ENCODE data around the gene GALE. TPM values are rescaled to one million over a fixed set of nuclear protein-coding genes. Genes with fewer than 3 reads are reported as not detected.
"Not testable (repeated sequence)": the region's sequence is repeated elsewhere in the genome, so short reads cannot be mapped to it uniquely, and the experiment has no call there.

Gene GALE
- total RNA-seq (2014; rRNA removed; shearing (Covaris generic)): 17.9 and 19.6 TPM in 2 replicates
- total RNA-seq (2022): 16.0 and 16.8 TPM in 2 replicates
- Bru-seq, nascent RNA: percentile 44 among the genes with signal in this experiment
- percentile 48 among the genes with signal in this experiment for BruChase-seq, experiment 1, labeled RNA remaining after a 6-hour chase
- percentile 48 among the genes with signal in this experiment for BruChase-seq, experiment 2, labeled RNA remaining after a 2-hour chase
- long read RNA-seq, transcript GALE-216 (12 exons, 1,566 nt): major isoform, 11 of 25 reads
- long read RNA-seq, partial matches to known transcripts: 2 of 25 reads
- long read RNA-seq, other reads (novel, unspliced or antisense): 11 of 25 reads

GRCh38 chr1:23800400-23801337, at the start of gene GALE:
TSS of gene GALE (minus strand) at chr1:23800754. CDS start at chr1:23799007, 1,747 bp downstream.
- peak; percentile 96 for DNase-seq (ENCODE audit: low spot score)
- Histone ChIP-seq H2AFZ (ENCODE audit: low read length) (peak within 1 kb of the TSS; percentile 53), H3K79me2 (ENCODE audit: insufficient read depth, low read depth, low read length) (no peaks in the 10 kb centered on the region), H3K4me3 (ENCODE audit: low read depth, low read length, poor library complexity, severe bottlenecking) (peak within 1 kb of the TSS; percentile 76), H3K27ac (ENCODE audit: low read depth, low read length, poor library complexity, severe bottlenecking) (peak within 1 kb of the TSS; percentile 32), H4K20me1 (ENCODE audit: insufficient read depth, low read length) (no peaks in the 10 kb centered on the region), H3K9me3 (ENCODE audit: low read length) (no peaks in the 10 kb centered on the region), H3K4me2 (ENCODE audit: low read length) (peak within 1 kb of the TSS; percentile 89), H3K9me2 (ENCODE audit: insufficient read depth, low read length) (no peaks in the 10 kb centered on the region), H3K36me3 (ENCODE audit: insufficient read depth, low read length) (peaks cover 31% of the 10 kb centered on the region), H3K4me1 (ENCODE audit: insufficient read depth, low read length, poor library complexity, severe bottlenecking) (peaks cover 24% of the 10 kb centered on the region)
- intact Hi-C loops (cut with micrococcal nuclease; ENCODE audit: unreplicated experiment): no loop called here
- TF ChIP-seq EZH2phosphoT487 (IDR thresholded peaks at IDR 0.05; ENCODE audit: borderline replicate concordance, low read depth, low read length) (no peak), CTCF (conservative IDR thresholded peaks at IDR 0.05; ENCODE audit: low read length) (no peak)
- ChIA-PET POLR2A (interaction anchor here (0.5 to 1.6 kb wide), 11 partner anchors 11 to 305 kb away, joined by 3 to 6 read pairs (median 3); no protein-coding TSS in a partner anchor), CTCF (ENCODE audit: unreplicated experiment) (interaction anchor here (0.6 kb wide), 1 partner anchor 38 kb away, joined by 3 read pairs; no protein-coding TSS in a partner anchor)
- no TSS peak for BruUV-seq (replicated peaks)

- peaks cover 13% of the 10 kb centered on the region for H3K9me3 ChIP-seq (ENCODE audit: low read length)
- BruUV-seq (replicated peaks): no TSS peak
- TF ChIP-seq CTCF (conservative IDR thresholded peaks at IDR 0.05; ENCODE audit: low read length) (no peak), EZH2phosphoT487 (IDR thresholded peaks at IDR 0.05; ENCODE audit: borderline replicate concordance, low read depth, low read length) (no peak)
- intact Hi-C loops (cut with micrococcal nuclease; ENCODE audit: unreplicated experiment): no loop called here
- CTCF ChIA-PET (ENCODE audit: unreplicated experiment): no interaction called here
- peaks cover 59% of the 10 kb centered on the region for H3K36me3 ChIP-seq (ENCODE audit: insufficient read depth, low read length)
- POLR2A ChIA-PET: interaction anchor here (0.6 to 0.7 kb wide), 3 partner anchors 10 to 77 kb away, joined by 3 to 4 read pairs (median 4); no protein-coding TSS in a partner anchor
- no peak overlapping the region for H3K4me2 ChIP-seq (ENCODE audit: low read length)
- no peaks in the 10 kb centered on the region for H3K79me2 ChIP-seq (ENCODE audit: insufficient read depth, low read depth, low read length)
- H3K4me1 ChIP-seq (ENCODE audit: insufficient read depth, low read length, poor library complexity, severe bottlenecking): no peaks in the 10 kb centered on the region
- no peak overlapping the region for H3K4me3 ChIP-seq (ENCODE audit: low read depth, low read length, poor library complexity, severe bottlenecking)
- H3K27ac ChIP-seq (ENCODE audit: low read depth, low read length, poor library complexity, severe bottlenecking): no peak overlapping the region
- H2AFZ ChIP-seq (ENCODE audit: low read length): no peak overlapping the region
- no peaks in the 10 kb centered on the region for H4K20me1 ChIP-seq (ENCODE audit: insufficient read depth, low read length)
- H3K9me2 ChIP-seq (ENCODE audit: insufficient read depth, low read length): no peaks in the 10 kb centered on the region
- no peak for DNase-seq (ENCODE audit: low spot score)
These were observed 48.4 kb upstream of the GALE start for GRCh38 chr1:23848673-23849616.

GRCh38 chr1:23847482-23848095, 47.0 kb upstream of the GALE start:
- POLR2A ChIA-PET; CTCF ChIA-PET (ENCODE audit: unreplicated experiment); BruUV-seq (replicated peaks); H3K4me3 ChIP-seq (ENCODE audit: low read depth, low read length, poor library complexity, severe bottlenecking); intact Hi-C loops (cut with micrococcal nuclease; ENCODE audit: unreplicated experiment); H3K4me2 ChIP-seq (ENCODE audit: low read length); H3K27ac ChIP-seq (ENCODE audit: low read depth, low read length, poor library complexity, severe bottlenecking); H3K4me1 ChIP-seq (ENCODE audit: insufficient read depth, low read length, poor library complexity, severe bottlenecking); H3K79me2 ChIP-seq (ENCODE audit: insufficient read depth, low read depth, low read length); H4K20me1 ChIP-seq (ENCODE audit: insufficient read depth, low read length); H3K9me2 ChIP-seq (ENCODE audit: insufficient read depth, low read length); H2AFZ ChIP-seq (ENCODE audit: low read length); DNase-seq (ENCODE audit: low spot score): not testable (repeated sequence)
- Histone ChIP-seq H3K9me3 (ENCODE audit: low read length) (peaks cover 13% of the 10 kb centered on the region), H3K36me3 (ENCODE audit: insufficient read depth, low read length) (peaks cover 62% of the 10 kb centered on the region)

All from OCI-LY7 (cell line).